ENCODE results near the gene TRIO.

TRIO gene

GRCh38 chr5:14420101-14420811 lies 277.1 kb downstream of the TRIO start:
- TF ChIP-seq POLR2AphosphoS5 (IDR thresholded peaks at IDR 0.05; ENCODE audit: low read depth, low read length) (no peak), TAF1 (IDR thresholded peaks at IDR 0.05; ENCODE audit: borderline replicate concordance, insufficient read depth, low read length) (no peak), REST (IDR thresholded peaks at IDR 0.05; ENCODE audit: insufficient read depth in 1 of 2, low read depth in 2 of 2, low read length in 2 of 2) (no peak), FOXP2 (optimal IDR thresholded peaks at IDR 0.05; ENCODE audit: borderline replicate concordance, extremely low read depth, extremely low read length, insufficient read depth) (no peak), SIN3A (IDR thresholded peaks at IDR 0.05; ENCODE audit: borderline replicate concordance, insufficient read depth, low read length) (no peak)

- TF ChIP-seq POLR2AphosphoS5 (IDR thresholded peaks at IDR 0.05; ENCODE audit: low read depth, low read length) (no peak), FOXP2 (optimal IDR thresholded peaks at IDR 0.05; ENCODE audit: borderline replicate concordance, extremely low read depth, extremely low read length, insufficient read depth) (no peak), SIN3A (IDR thresholded peaks at IDR 0.05; ENCODE audit: borderline replicate concordance, insufficient read depth, low read length) (no peak), TAF1 (IDR thresholded peaks at IDR 0.05; ENCODE audit: borderline replicate concordance, insufficient read depth, low read length) (no peak), REST (IDR thresholded peaks at IDR 0.05; ENCODE audit: insufficient read depth in 1 of 2, low read depth in 2 of 2, low read length in 2 of 2) (no peak)
Observed at GRCh38 chr5:14421851-14422250, 278.7 kb downstream of the TRIO start.

- TF ChIP-seq REST (IDR thresholded peaks at IDR 0.05; ENCODE audit: insufficient read depth in 1 of 2, low read depth in 2 of 2, low read length in 2 of 2): no peak
- TF ChIP-seq FOXP2 (optimal IDR thresholded peaks at IDR 0.05; ENCODE audit: borderline replicate concordance, extremely low read depth, extremely low read length, insufficient read depth): no peak
- no peak for TF ChIP-seq POLR2AphosphoS5 (IDR thresholded peaks at IDR 0.05; ENCODE audit: low read depth, low read length)
- no peak for TF ChIP-seq SIN3A (IDR thresholded peaks at IDR 0.05; ENCODE audit: borderline replicate concordance, insufficient read depth, low read length)
- no peak for TF ChIP-seq TAF1 (IDR thresholded peaks at IDR 0.05; ENCODE audit: borderline replicate concordance, insufficient read depth, low read length)
Observed at GRCh38 chr5:14424011-14424685, 281.0 kb downstream of the TRIO start.

- no peak for TF ChIP-seq POLR2AphosphoS5 (IDR thresholded peaks at IDR 0.05; ENCODE audit: low read depth, low read length)
- no peak for TF ChIP-seq TAF1 (IDR thresholded peaks at IDR 0.05; ENCODE audit: borderline replicate concordance, insufficient read depth, low read length)
- TF ChIP-seq SIN3A (IDR thresholded peaks at IDR 0.05; ENCODE audit: borderline replicate concordance, insufficient read depth, low read length): no peak
- TF ChIP-seq REST (IDR thresholded peaks at IDR 0.05; ENCODE audit: insufficient read depth in 1 of 2, low read depth in 2 of 2, low read length in 2 of 2): no peak
- no peak for TF ChIP-seq FOXP2 (optimal IDR thresholded peaks at IDR 0.05; ENCODE audit: borderline replicate concordance, extremely low read depth, extremely low read length, insufficient read depth)
Observed at GRCh38 chr5:14425559-14425958, 282.4 kb downstream of the TRIO start.

All from PFSK-1 (cell line).